GM23338 (cell line): ENCODE results near the gene TPM1. TPM values are rescaled to one million over a fixed set of nuclear protein-coding genes. Genes with fewer than 3 reads are reported as not detected.

Experiments used
- ATAC-seq: fragments of 200-7000 bp; cut with Tn5 transposase; 3 replicates; pipeline ENCODE4 v1.9.1; 2020
- DNase-seq: peaks from one replicate; pipeline ENCODE4 v3.0.0-alpha.2; 2015; ENCODE audit warnings: low spot score
- H2AFZ ChIP-seq: fragments of 200-600 bp; sonication (generic); 2 replicates; pipeline ENCODE4 v1.8.0; 2016; ENCODE audit warnings: antibody characterized with exemption, mild to moderate bottlenecking, moderate library complexity
- H3F3A ChIP-seq: fragments of 200-600 bp; sonication (generic); replicated peaks from 2 replicates; pipeline ENCODE4 v1.8.0; 2017; ENCODE audit warnings: antibody characterized with exemption, mixed run types, low read depth
- H3K27ac ChIP-seq: fragments of 200-600 bp; sonication (generic); 2 replicates; pipeline ENCODE4 v1.6.1; 2016; ENCODE audit warnings: low read depth
- H3K27me3 ChIP-seq: fragments of 200-600 bp; sonication (generic); 2 replicates; pipeline ENCODE4 v1.8.0; 2016; ENCODE audit warnings: mild to moderate bottlenecking, mixed run types, moderate library complexity; ENCODE audit not compliant: insufficient read depth
- H3K36me3 ChIP-seq: fragments of 200-600 bp; sonication (generic); 2 replicates; pipeline ENCODE4 v1.8.0; 2016; ENCODE audit warnings: mild to moderate bottlenecking; ENCODE audit not compliant: insufficient read depth
- H3K4me1 ChIP-seq: fragments of 200-600 bp; sonication (generic); 2 replicates; pipeline ENCODE4 v1.8.0; 2016; ENCODE audit warnings: mild to moderate bottlenecking, moderate library complexity; ENCODE audit not compliant: insufficient read depth
- H3K4me2 ChIP-seq: fragments of 200-600 bp; sonication (generic); 2 replicates; pipeline ENCODE4 v1.7.1; 2017; ENCODE audit warnings: mixed run types
- H3K4me3 ChIP-seq: fragments of 200-600 bp; sonication (generic); 2 replicates; pipeline ENCODE4 v1.6.1; 2016; ENCODE audit warnings: mixed run types
- H3K79me2 ChIP-seq: fragments of 200-600 bp; sonication (generic); replicated peaks from 2 replicates; pipeline ENCODE4 v1.8.0; 2017; ENCODE audit warnings: mild to moderate bottlenecking; ENCODE audit not compliant: insufficient read depth
- H3K9me2 ChIP-seq: fragments of 200-600 bp; sonication (generic); 2 replicates; pipeline ENCODE4 v1.8.0; 2017; ENCODE audit not compliant: insufficient read depth
- H4K20me1 ChIP-seq: fragments of 200-600 bp; sonication (generic); replicated peaks from 2 replicates; pipeline ENCODE4 v1.8.0; 2017; ENCODE audit warnings: mild to moderate bottlenecking; ENCODE audit not compliant: insufficient read depth
- H3K27ac Mint-ChIP-seq: 2 replicates; pipeline ENCODE4 v1.8.0; 2020; ENCODE audit warnings: inconsistent platforms, mild to moderate bottlenecking, moderate library complexity, mixed read lengths
- H3K27me3 Mint-ChIP-seq: 3 replicates; pipeline ENCODE4 v1.8.0; 2022; ENCODE audit warnings: low read depth, mild to moderate bottlenecking, moderate library complexity, mixed read lengths, inconsistent platforms; ENCODE audit not compliant: insufficient read depth, poor library complexity
- H3K36me3 Mint-ChIP-seq: 3 replicates; pipeline ENCODE4 v1.8.0; 2021; ENCODE audit warnings: low read depth, mild to moderate bottlenecking, inconsistent platforms, moderate library complexity, mixed read lengths
- H3K4me1 Mint-ChIP-seq: 3 replicates; pipeline ENCODE4 v1.8.0; 2020; ENCODE audit warnings: mild to moderate bottlenecking, inconsistent platforms, mixed read lengths
- H3K4me3 Mint-ChIP-seq: 3 replicates; pipeline ENCODE4 v1.8.0; 2021; ENCODE audit warnings: moderate library complexity, mild to moderate bottlenecking, inconsistent platforms, mixed read lengths
- H3K9me3 Mint-ChIP-seq: 3 replicates; pipeline ENCODE4 v1.8.0; 2020; ENCODE audit warnings: moderate library complexity, mild to moderate bottlenecking, inconsistent platforms, mixed read lengths
- CTCF ChIP-seq, 2 experiments: fragments of 200-600 bp in 1 of 2; sonication (generic) in 1 of 2; conservative IDR thresholded peaks; 2 replicates each; pipeline versions ENCODE4 v1.5.1 to v1.6.1; 2016 to 2017; ENCODE audit warnings: antibody characterized with exemption in 2 of 2, low read depth in 2 of 2, mild to moderate bottlenecking in 2 of 2, moderate library complexity in 1 of 2
- EZH2 ChIP-seq: fragments of 200-600 bp; sonication (generic); IDR thresholded peaks from one replicate; pipeline ENCODE4 v1.8.0; 2017; ENCODE audit warnings: antibody characterized with exemption, mild to moderate bottlenecking, low read depth; ENCODE audit not compliant: unreplicated experiment
- EZH2phosphoT487 ChIP-seq: fragments of 200-600 bp; sonication (generic); IDR thresholded peaks from one replicate; pipeline ENCODE4 v1.8.1; 2018; ENCODE audit warnings: antibody characterized with exemption; ENCODE audit not compliant: unreplicated experiment
- NANOG ChIP-seq: IDR thresholded peaks from 2 replicates; pipeline ENCODE4 v1.6.1; 2016; ENCODE audit warnings: antibody characterized with exemption, borderline replicate concordance
- POLR2AphosphoS5 ChIP-seq: IDR thresholded peaks from 2 replicates; pipeline ENCODE4 v1.6.1; 2016; ENCODE audit warnings: antibody characterized with exemption, low read depth
- REST ChIP-seq: IDR thresholded peaks from one replicate; pipeline ENCODE4 v1.6.1; 2018; ENCODE audit warnings: antibody characterized with exemption; ENCODE audit not compliant: unreplicated experiment
- STAT1 ChIP-seq: IDR thresholded peaks from one replicate; pipeline ENCODE4 v1.6.1; 2016; ENCODE audit warnings: antibody characterized with exemption; ENCODE audit not compliant: unreplicated experiment
- ZNF114 ChIP-seq: fragments of 250-450 bp; sonication (Bioruptor Pico); IDR thresholded peaks from 2 replicates; pipeline ENCODE4 v1.5.0; 2020; ENCODE audit warnings: mild to moderate bottlenecking, moderate library complexity
- ZNF331 ChIP-seq: fragments of 250-450 bp; sonication (Bioruptor Pico); IDR thresholded peaks from 2 replicates; pipeline ENCODE4 v1.5.0; 2020; ENCODE audit warnings: low read depth, mild to moderate bottlenecking, moderate library complexity
- ZNF462 ChIP-seq: fragments of 250-450 bp; sonication (Bioruptor Pico); IDR thresholded peaks from 2 replicates; pipeline ENCODE4 v1.5.0; 2020; ENCODE audit warnings: mild to moderate bottlenecking, moderate library complexity
- polyA plus RNA-seq: library from polyadenylated mRNA; unstranded; fragments of >200 nt; fragmentation: Nextera tagmentation; extraction: Ambion mirVana; gene quantifications from 2 replicates; pipeline ENCODE4 v1.2.1, GENCODE V29; 2016
- total RNA-seq: library from RNA; depleted of rRNA; stranded (reverse); fragments of >200 nt; shearing (Covaris generic); gene quantifications from 2 replicates; pipeline ENCODE4 v1.2.3, GENCODE V29; 2014

Gene TPM1
- total and polyA plus RNA-seq, 2 experiments from 2014 or later, result 449 to 913 TPM

- Histone ChIP-seq H3K4me1 (no peaks in the 10 kb centered on the region), H3K9me2 (no peaks in the 10 kb centered on the region), H3K27ac (0 out of 2 replicates have a peak overlapping the region, but pooled peaks have one; percentile 43), H3F3A (peaks cover 10% of the 10 kb centered on the region; the same call in 1 of the 2 replicates), H3K27me3 (no peaks in the 10 kb centered on the region), H2AFZ (no peak overlapping the region), H3K36me3 (peaks cover 95% of the 10 kb centered on the region), H3K4me3 (no peak overlapping the region), H4K20me1 (peaks cover 5% of the 10 kb centered on the region; the same call in 1 of the 2 replicates), H3K4me2 (no peak overlapping the region), H3K79me2 (peaks cover 10% of the 10 kb centered on the region)
- no peak overlapping the region for H3K4me3 Mint-ChIP-seq
- peaks cover 4% of the 10 kb centered on the region for H3K27me3 Mint-ChIP-seq
- DNase-seq (no peak), ATAC-seq (no peak)
- TF ChIP-seq POLR2AphosphoS5 (no peak), NANOG (no peak), EZH2 (no peak), ZNF462 (no peak), STAT1 (no peak), CTCF (conservative IDR thresholded peaks at IDR 0.05; ENCODE audit: low read depth in 2 of 2) (no peak), EZH2phosphoT487 (no peak), ZNF331 (CRISPR knock-in tag) (no peak), REST (no peak), ZNF114 (CRISPR knock-in tag) (no peak)
- H3K36me3 Mint-ChIP-seq, result peaks cover 99% of the 10 kb centered on the region
- H3K9me3 Mint-ChIP-seq, result no peaks in the 10 kb centered on the region
- H3K27ac Mint-ChIP-seq, result no peak overlapping the region
- H3K4me1 Mint-ChIP-seq, result no peaks in the 10 kb centered on the region; the same call in 1 of the 3 replicates
These were observed 18.2 kb downstream of the TPM1 start for GRCh38 chr15:63060699-63061098.
